HepG2 (cell line): ENCODE data around the gene TCFL5. TPM values are rescaled to one million over a fixed set of nuclear protein-coding genes. Genes with fewer than 3 reads are reported as not detected.

Experiments used
- ADNP ChIP-seq: sonication (generic); formaldehyde crosslinking; IDR thresholded peaks from 2 replicates; pipeline ENCODE4 v1.4.0; 2020; ENCODE audit warnings: missing genetic modification reagents
- DMTF1 ChIP-seq: sonication (generic); formaldehyde crosslinking; IDR thresholded peaks from 2 replicates; pipeline ENCODE4 v1.4.0; 2020; ENCODE audit warnings: mild to moderate bottlenecking, missing genetic modification reagents
- ELF4 ChIP-seq: sonication (generic); formaldehyde crosslinking; IDR thresholded peaks from 2 replicates; pipeline ENCODE4 v1.5.0; 2020; ENCODE audit warnings: missing genetic modification reagents, mild to moderate bottlenecking, moderate library complexity, borderline replicate concordance
- FUBP1 ChIP-seq: sonication (generic); formaldehyde crosslinking; IDR thresholded peaks from 2 replicates; pipeline ENCODE4 v1.5.1; 2020; ENCODE audit warnings: missing genetic modification reagents, mild to moderate bottlenecking, borderline replicate concordance
- GABPA ChIP-seq, 2 experiments: IDR thresholded peaks; 2 replicates each; pipeline ENCODE4 v1.6.1; 2011 to 2016; ENCODE audit warnings: low read depth in 2 of 2, low read length in 1 of 2, missing biosample characterization in 1 of 2, missing genetic modification characterization in 1 of 2
- HES4 ChIP-seq: sonication (generic); formaldehyde crosslinking; IDR thresholded peaks from 2 replicates; pipeline ENCODE4 v1.9.0; 2021; ENCODE audit warnings: mild to moderate bottlenecking, missing genetic modification reagents, borderline replicate concordance
- IRF9 ChIP-seq: sonication (generic); formaldehyde crosslinking; IDR thresholded peaks from 2 replicates; pipeline ENCODE4 v1.8.0; 2022; ENCODE audit warnings: missing genetic modification reagents, mild to moderate bottlenecking, borderline replicate concordance
- ISL2 ChIP-seq: sonication (generic); formaldehyde crosslinking; IDR thresholded peaks from 2 replicates; pipeline ENCODE4 v1.5.0; 2020; ENCODE audit warnings: missing genetic modification reagents
- KDM4B ChIP-seq: sonication (generic); formaldehyde crosslinking; IDR thresholded peaks from 2 replicates; pipeline ENCODE4 v1.4.0; 2020; ENCODE audit warnings: missing genetic modification reagents
- TSC22D2 ChIP-seq: sonication (generic); formaldehyde crosslinking; IDR thresholded peaks from 2 replicates; pipeline ENCODE4 v1.5.1; 2020; ENCODE audit warnings: missing genetic modification reagents, mild to moderate bottlenecking, borderline replicate concordance
- YEATS2 ChIP-seq: sonication (generic); formaldehyde crosslinking; IDR thresholded peaks from 2 replicates; pipeline ENCODE4 v1.4.0; 2020; ENCODE audit warnings: missing genetic modification reagents, borderline replicate concordance
- ZNF34 ChIP-seq: sonication (generic); formaldehyde crosslinking; IDR thresholded peaks from 2 replicates; pipeline ENCODE4 v1.4.0; 2020; ENCODE audit warnings: mild to moderate bottlenecking, missing genetic modification reagents, borderline replicate concordance
- ZNF44 ChIP-seq: sonication (generic); formaldehyde crosslinking; IDR thresholded peaks from 2 replicates; pipeline ENCODE4 v1.5.1; 2020; ENCODE audit warnings: mild to moderate bottlenecking, missing genetic modification reagents
- ZNF530 ChIP-seq: sonication (generic); formaldehyde crosslinking; IDR thresholded peaks from 2 replicates; pipeline ENCODE4 v1.5.0; 2020; ENCODE audit warnings: low read depth, mild to moderate bottlenecking, missing genetic modification reagents
- ZNF616 ChIP-seq: sonication (generic); formaldehyde crosslinking; IDR thresholded peaks from 2 replicates; pipeline ENCODE4 v1.5.0; 2020; ENCODE audit warnings: low read depth, mild to moderate bottlenecking, missing genetic modification reagents
- polyA plus RNA-seq, 8 experiments: library from polyadenylated mRNA; depleted of rRNA in 3 of 8; stranded (reverse) in 7 of 8; unstranded in 1 of 8; fragments of >200 nt; fragmentation: Illumina TruSeq in 4 of 8; extraction: Trizol in 4 of 8; gene quantifications; 2 replicates each; pipeline versions ENCODE4 v1.2.1 to v1.2.3, GENCODE V29; 2011 to 2016; ENCODE audit warnings: low read depth in 4 of 8, missing spikeins in 1 of 8, mixed read lengths in 1 of 8; ENCODE audit not compliant: insufficient read depth in 1 of 8
- total RNA-seq, 5 experiments: library from RNA; depleted of rRNA; stranded (reverse); fragments of >200 nt; fragmentation: Illumina TruSeq; extraction: Trizol; gene quantifications; 2 replicates each; pipeline ENCODE4 v1.2.3, GENCODE V29; 2016; ENCODE audit warnings: low read depth in 1 of 5

TCFL5 gene
- total and polyA plus RNA-seq, 2 of the 13 experiments (the other 11 are each of a cell fraction or from before 2014, with no cell fraction given): 14.8 to 20.0 TPM

GRCh38 chr20:62875419-62876361 lies 14.1 kb upstream of the TCFL5 start (continued):
- no peak for TF ChIP-seq TSC22D2 (CRISPR knock-in tag)
- TF ChIP-seq GABPA (IDR thresholded peaks at IDR 0.05; ENCODE audit: low read depth, low read length): no peak
- peak; percentile 48; the same call in 1 of the 2 replicates for TF ChIP-seq GABPA (CRISPR knock-in tag; IDR thresholded peaks at IDR 0.05; ENCODE audit: low read depth)
- no peak; the same call in 1 of the 2 replicates for TF ChIP-seq YEATS2 (CRISPR knock-in tag)
- TF ChIP-seq HES4: no peak
- no peak for TF ChIP-seq IRF9 (CRISPR knock-in tag)
- no peak for TF ChIP-seq ISL2
- TF ChIP-seq ZNF44 (CRISPR knock-in tag): no peak
- no peak for TF ChIP-seq DMTF1
- no peak for TF ChIP-seq ELF4
- no peak for TF ChIP-seq ZNF530 (CRISPR knock-in tag)
- no peak for TF ChIP-seq ADNP (CRISPR knock-in tag)
- TF ChIP-seq KDM4B (CRISPR knock-in tag): no peak
- 0 out of 2 replicates have a peak, but pooled peaks have one; percentile 42 for TF ChIP-seq FUBP1 (CRISPR knock-in tag)
- peak; percentile 46; the same call in 1 of the 2 replicates for TF ChIP-seq ZNF616 (CRISPR knock-in tag)
- no peak for TF ChIP-seq ZNF34
